Measurements from ENCODE around the gene CCDC33.

DNA sequence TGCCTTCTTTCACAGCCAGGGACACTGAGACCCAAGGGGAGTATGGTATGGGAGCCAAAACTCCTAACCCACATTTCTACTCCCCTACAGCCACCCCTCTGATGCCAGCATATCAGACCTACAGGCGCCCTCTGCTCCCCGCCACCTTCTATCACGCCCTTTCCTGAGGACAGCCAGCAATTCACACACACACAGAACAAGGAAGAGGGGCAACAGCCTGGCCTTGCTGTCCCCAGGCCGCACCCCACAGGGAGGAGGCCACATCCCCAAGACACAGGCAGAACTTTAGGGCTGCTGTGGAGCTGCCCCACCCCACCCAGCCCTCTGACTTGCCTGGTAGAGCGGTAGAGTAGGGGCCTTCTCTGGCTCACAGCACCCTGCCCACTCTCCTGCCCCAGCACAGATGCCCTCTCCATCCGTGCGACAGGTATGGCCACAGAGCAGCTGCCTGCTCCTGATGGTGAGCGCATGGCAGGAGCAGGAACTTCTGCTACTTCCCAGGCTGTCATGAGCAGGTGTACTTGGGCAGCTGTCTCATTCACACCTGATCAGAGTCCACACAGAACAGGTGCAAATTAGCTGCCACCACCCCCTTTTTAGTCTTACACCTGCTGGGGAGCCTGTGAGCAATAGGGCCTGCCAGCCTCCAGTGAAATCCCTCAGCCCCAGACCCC, 33.4 kb downstream of the CCDC33 start:
- TF ChIP-seq ZNF292 (tag by site-specific recombination; IDR thresholded peaks at IDR 0.05; ENCODE audit: borderline replicate concordance, low read depth) (no peak), ZNF629 (tag by site-specific recombination; IDR thresholded peaks at IDR 0.05) (no peak), ZNF404 (tag by site-specific recombination; IDR thresholded peaks at IDR 0.05) (no peak), KLF1 (tag by site-specific recombination; IDR thresholded peaks at IDR 0.05) (no peak), ZNF302 (tag by site-specific recombination; IDR thresholded peaks at IDR 0.05; ENCODE audit: low read depth) (no peak)
- TF ChIP-seq, protein P1, sequence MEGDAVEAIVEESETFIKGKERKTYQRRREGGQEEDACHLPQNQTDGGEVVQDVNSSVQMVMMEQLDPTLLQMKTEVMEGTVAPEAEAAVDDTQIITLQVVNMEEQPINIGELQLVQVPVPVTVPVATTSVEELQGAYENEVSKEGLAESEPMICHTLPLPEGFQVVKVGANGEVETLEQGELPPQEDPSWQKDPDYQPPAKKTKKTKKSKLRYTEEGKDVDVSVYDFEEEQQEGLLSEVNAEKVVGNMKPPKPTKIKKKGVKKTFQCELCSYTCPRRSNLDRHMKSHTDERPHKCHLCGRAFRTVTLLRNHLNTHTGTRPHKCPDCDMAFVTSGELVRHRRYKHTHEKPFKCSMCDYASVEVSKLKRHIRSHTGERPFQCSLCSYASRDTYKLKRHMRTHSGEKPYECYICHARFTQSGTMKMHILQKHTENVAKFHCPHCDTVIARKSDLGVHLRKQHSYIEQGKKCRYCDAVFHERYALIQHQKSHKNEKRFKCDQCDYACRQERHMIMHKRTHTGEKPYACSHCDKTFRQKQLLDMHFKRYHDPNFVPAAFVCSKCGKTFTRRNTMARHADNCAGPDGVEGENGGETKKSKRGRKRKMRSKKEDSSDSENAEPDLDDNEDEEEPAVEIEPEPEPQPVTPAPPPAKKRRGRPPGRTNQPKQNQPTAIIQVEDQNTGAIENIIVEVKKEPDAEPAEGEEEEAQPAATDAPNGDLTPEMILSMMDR (tag by site-specific recombination; IDR thresholded peaks at IDR 0.05) = no peak
- TF ChIP-seq, protein P2, sequence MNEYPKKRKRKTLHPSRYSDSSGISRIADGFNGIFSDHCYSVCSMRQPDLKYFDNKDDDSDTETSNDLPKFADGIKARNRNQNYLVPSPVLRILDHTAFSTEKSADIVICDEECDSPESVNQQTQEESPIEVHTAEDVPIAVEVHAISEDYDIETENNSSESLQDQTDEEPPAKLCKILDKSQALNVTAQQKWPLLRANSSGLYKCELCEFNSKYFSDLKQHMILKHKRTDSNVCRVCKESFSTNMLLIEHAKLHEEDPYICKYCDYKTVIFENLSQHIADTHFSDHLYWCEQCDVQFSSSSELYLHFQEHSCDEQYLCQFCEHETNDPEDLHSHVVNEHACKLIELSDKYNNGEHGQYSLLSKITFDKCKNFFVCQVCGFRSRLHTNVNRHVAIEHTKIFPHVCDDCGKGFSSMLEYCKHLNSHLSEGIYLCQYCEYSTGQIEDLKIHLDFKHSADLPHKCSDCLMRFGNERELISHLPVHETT (tag by site-specific recombination; IDR thresholded peaks at IDR 0.05) = no peak
